Muscle layer of duodenum (tissue), 2 donors: Measurements from ENCODE around the gene FARP1.
A peak's percentile ranks its signal among the peaks of the same experiment; 100 is the strongest.

Experiments used
- H3K27ac ChIP-seq: one replicate; pipeline ENCODE4 v1.7.0; 2013; ENCODE audit warnings: mild to moderate bottlenecking, low read length
- H3K27me3 ChIP-seq: one replicate; pipeline ENCODE4 v1.7.0; 2013; ENCODE audit warnings: low read depth, mild to moderate bottlenecking, control low read depth, low read length
- H3K36me3 ChIP-seq, 2 donors: one replicate each; pipeline ENCODE4 v1.7.0; 2013; ENCODE audit warnings: low read length in 2 of 2, control low read depth in 1 of 2, mild to moderate bottlenecking in 1 of 2; ENCODE audit not compliant: insufficient read depth in 2 of 2, control insufficient read depth in 1 of 2
- H3K4me1 ChIP-seq, 2 donors: one replicate each; pipeline ENCODE4 v1.7.0; 2013; ENCODE audit warnings: low read length in 2 of 2, mild to moderate bottlenecking in 2 of 2, control low read depth in 1 of 2, moderate library complexity in 1 of 2; ENCODE audit not compliant: insufficient read depth in 2 of 2, control insufficient read depth in 1 of 2
- H3K4me3 ChIP-seq, 2 donors: one replicate each; pipeline ENCODE4 v1.7.0; 2013; ENCODE audit warnings: low read length in 2 of 2, low read depth in 1 of 2, mild to moderate bottlenecking in 1 of 2
- H3K9me3 ChIP-seq, 2 donors: one replicate each; pipeline ENCODE4 v1.7.0; 2013; ENCODE audit warnings: low read length in 2 of 2, control low read depth in 1 of 2, mild to moderate bottlenecking in 1 of 2; ENCODE audit not compliant: control insufficient read depth in 1 of 2
- donor health status: healthy.

FARP1 gene

DNA sequence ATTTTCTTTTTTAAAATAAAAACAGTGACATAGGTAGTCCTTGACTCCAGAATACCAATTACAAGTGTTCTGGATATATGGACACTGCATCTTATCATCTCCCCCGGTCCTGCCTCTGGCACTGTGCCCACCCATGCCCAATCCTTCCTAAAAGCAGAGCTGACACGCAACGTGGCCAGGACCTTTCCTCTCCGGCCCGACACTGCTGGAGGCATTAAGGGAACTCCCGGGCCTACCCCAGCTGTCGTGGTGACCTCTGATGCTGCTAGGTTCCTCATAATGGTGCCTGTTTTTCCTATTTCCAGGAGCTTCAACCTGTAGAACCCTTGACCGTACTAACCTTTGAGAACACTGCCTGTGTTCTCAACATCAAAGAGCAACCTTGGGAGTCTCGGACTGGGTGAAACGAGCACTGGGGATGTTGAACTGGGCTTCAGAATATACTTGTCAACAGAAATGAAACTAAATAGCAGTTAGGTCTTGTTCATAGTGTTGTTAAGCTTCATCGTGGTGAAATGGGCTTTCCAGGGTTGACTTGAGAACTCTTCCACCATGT lies 48.1 kb downstream of the FARP1 start:
- Histone ChIP-seq H3K4me3 (no peak overlapping the region), H3K4me1 (peaks cover 0 to 9% of the 10 kb centered on the region in 2 donors), H3K36me3 (no peaks in the 10 kb centered on the region), H3K27ac (no peak overlapping the region), H3K9me3 (no peaks in the 10 kb centered on the region), H3K27me3 (no peaks in the 10 kb centered on the region)

DNA sequence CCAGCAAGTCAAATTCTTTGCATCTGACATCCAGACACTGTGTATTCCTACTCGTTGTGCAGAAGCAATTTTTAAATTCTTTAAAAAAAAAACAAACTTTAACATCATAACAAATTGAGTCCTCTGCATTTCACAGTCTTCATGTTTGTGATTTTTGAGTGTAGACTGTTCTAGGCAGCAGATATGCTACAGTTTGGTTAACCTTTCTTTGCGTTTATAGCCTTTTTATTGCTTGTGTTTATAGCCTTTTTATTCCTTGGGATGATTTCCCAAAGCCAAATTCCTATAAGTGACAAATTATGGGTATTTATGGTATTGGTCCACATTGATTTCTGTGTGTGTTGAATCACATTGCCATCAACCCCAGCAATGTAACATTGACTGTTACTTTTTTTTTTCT lies 49.1 kb downstream of the FARP1 start:
- Histone ChIP-seq H3K27me3 (no peaks in the 10 kb centered on the region), H3K9me3 (no peaks in the 10 kb centered on the region), H3K4me3 (no peak overlapping the region), H3K27ac (no peak overlapping the region), H3K36me3 (no peaks in the 10 kb centered on the region), H3K4me1 (peaks cover 0 to 9% of the 10 kb centered on the region in 2 donors)

DNA sequence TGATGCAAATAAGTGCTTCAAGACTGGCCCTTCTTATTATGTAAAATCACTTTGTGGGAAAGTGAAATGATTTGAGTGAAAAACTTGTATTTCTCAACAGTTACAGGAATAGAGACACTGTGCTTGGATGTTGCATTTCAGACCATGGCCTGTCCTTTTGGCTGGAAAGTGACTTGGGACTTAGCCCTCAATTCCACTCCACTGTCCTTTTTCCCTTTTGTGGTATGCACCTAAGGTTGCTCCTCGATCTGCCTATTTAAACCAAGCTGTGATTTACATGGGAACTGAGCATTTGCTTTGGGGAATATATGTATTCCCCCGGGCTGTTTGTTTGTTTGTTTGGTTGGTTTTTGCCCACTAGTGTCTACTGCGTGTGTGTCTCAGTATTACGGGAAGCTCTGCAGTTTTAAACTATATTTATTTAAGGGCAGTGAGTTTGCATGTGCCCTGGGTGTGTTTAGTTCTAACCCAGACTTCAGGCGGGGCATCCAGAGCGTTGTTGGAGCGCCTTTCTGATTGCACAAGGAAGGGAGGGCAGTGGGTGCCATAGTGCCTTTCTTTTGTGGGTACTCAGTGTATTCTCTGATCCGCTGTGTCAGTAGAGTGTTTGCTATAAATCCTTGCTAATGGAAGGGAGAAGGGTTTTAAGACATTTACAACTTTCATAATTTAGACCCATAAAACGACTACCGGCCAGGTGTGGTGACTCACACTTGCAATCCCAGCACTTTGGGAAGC lies 52.3 kb downstream of the FARP1 start:
- Histone ChIP-seq H3K4me3 (no peak overlapping the region), H3K27ac (no peak overlapping the region), H3K4me1 (peaks cover 0 to 4% of the 10 kb centered on the region in 2 donors)

DNA sequence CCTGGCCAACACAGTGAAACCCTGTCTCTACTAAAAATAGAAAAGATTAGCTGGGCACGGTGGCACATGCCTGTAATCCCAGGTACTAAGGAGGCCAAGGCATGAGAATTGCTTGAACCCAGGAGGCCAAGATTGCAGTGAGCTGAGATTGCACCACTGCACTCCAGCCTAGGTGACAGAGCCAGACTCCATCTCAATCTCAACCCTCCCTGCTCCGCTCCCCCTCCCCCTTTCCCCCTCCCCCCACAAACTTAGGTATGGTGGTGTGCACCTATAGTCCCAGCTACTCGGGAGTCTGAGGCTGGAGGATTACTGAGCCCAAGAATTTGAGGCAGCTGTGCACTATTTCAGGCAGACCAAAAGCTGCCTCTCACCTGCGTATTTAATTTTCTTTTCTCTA lies 55.8 kb downstream of the FARP1 start:
- Histone ChIP-seq H3K36me3 (no peaks in the 10 kb centered on the region), H3K27ac (no peak overlapping the region), H3K4me3 (no peak overlapping the region), H3K4me1 (no peaks in the 10 kb centered on the region), H3K9me3 (no peaks in the 10 kb centered on the region), H3K27me3 (no peaks in the 10 kb centered on the region)

More for the DNA sequence above, 52.3 kb downstream of the FARP1 start:
- Histone ChIP-seq H3K36me3 (no peaks in the 10 kb centered on the region), H3K9me3 (no peaks in the 10 kb centered on the region), H3K27me3 (no peaks in the 10 kb centered on the region)

DNA sequence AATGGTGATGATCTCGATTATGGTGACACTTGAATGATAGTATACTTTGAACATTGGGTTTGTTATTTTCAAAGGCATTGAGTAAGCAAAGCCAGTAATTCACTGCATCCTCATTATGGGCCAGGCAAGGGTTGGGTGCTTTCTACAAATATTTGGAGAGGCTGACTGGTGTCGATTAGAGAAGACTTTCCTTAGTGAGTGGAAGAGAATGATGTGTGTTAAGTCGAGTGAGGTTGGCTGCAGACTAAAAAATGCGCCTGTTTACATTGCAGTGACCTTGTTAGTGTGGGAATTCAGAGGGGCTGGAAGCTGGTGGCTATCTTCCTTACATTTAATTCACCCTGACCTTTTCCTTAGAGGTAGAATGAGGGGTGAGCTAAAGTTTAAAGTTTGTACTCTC lies 56.6 kb downstream of the FARP1 start:
- no peak overlapping the region for H3K4me3 ChIP-seq
- no peaks in the 10 kb centered on the region for H3K9me3 ChIP-seq
- H3K4me1 ChIP-seq, result no peaks in the 10 kb centered on the region
- H3K27me3 ChIP-seq, result no peaks in the 10 kb centered on the region
- H3K27ac ChIP-seq, result no peak overlapping the region
- no peaks in the 10 kb centered on the region for H3K36me3 ChIP-seq

DNA sequence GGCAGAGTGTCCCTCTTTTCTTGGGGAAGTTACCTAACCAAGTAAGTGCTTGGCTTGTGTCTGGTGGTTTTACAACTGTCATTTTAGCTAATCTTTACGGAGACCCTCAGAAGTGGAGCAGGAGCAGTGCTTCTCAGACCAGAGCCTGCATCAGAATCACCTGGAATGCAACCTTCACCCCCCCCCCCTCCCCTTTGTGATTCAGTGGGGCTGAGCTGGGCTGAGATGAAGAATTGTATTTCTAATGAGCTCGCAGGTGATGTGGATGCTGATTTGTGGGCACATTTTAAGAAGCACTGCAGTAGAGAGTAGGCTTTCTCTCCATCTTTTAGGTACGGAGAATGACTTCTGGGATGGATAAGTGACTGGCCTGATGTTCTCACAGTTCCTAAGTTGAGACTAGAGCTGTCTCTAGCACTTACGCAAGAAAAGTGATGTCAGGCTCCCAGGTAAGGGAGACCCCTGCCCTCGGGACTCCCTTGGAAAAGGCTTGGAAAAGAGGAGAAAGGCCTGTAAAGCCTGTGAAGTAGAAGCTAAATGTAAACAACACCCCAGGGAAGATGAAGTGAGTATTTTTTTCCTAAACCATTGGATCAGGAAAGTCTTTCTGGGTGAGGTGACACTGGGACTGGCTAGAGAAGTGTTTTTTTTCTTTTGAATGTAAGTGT lies 57.5 kb downstream of the FARP1 start:
- no peak overlapping the region for H3K4me3 ChIP-seq
- H3K9me3 ChIP-seq, result no peaks in the 10 kb centered on the region
- H3K27ac ChIP-seq, result no peak overlapping the region
- H3K27me3 ChIP-seq, result no peaks in the 10 kb centered on the region
- no peaks in the 10 kb centered on the region for H3K4me1 ChIP-seq
- H3K36me3 ChIP-seq, result no peaks in the 10 kb centered on the region

DNA sequence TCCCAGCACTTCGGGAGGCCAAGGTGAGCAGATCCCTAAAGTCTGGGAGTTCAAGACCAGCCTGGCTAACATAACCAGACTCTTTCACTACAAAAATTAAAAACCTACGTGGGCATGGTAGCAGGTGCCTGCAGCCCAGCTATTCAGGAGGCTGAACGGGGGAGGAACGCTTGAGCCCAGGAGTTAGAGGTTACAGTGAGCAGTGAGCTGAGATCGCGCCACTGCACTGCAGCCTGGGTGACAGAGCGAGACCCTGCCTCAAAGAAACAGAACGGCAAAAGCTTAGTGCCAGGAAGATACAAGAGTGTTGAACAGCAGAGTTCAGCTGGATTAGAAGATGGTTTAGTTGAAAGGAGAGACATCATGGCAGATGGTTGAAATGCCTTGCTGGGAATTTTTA lies 58.3 kb downstream of the FARP1 start:
- no peaks in the 10 kb centered on the region for H3K36me3 ChIP-seq
- no peak overlapping the region for H3K27ac ChIP-seq
- no peaks in the 10 kb centered on the region for H3K27me3 ChIP-seq
- H3K4me3 ChIP-seq, result no peak overlapping the region
- H3K4me1 ChIP-seq, result no peaks in the 10 kb centered on the region
- peaks cover 1 to 7% of the 10 kb centered on the region in 2 donors for H3K9me3 ChIP-seq

DNA sequence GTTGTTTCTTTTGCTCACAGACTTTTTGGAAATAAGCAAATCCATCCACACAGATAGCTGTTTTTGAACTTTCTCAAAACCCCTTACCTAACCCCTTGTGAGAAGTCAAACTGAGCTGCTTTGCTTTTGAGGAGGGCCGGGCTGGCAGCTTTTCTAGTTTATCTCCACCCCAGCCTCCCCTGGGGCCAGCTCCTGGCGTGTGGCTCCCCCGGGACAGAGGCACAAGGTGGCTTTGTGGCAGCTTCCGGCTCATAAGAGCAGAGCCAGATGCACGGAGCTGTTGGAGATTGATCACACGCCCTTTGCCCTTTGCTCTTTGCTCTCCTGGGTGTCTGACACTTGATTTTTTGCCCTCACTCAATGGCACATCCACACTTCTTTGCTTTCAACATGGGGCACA lies 59.1 kb downstream of the FARP1 start:
- no peaks in the 10 kb centered on the region for H3K36me3 ChIP-seq
- H3K9me3 ChIP-seq, result peaks cover 5 to 9% of the 10 kb centered on the region in 2 donors
- no peaks in the 10 kb centered on the region for H3K4me1 ChIP-seq
- H3K27ac ChIP-seq, result no peak overlapping the region
- H3K27me3 ChIP-seq, result no peaks in the 10 kb centered on the region
- no peak overlapping the region for H3K4me3 ChIP-seq

DNA sequence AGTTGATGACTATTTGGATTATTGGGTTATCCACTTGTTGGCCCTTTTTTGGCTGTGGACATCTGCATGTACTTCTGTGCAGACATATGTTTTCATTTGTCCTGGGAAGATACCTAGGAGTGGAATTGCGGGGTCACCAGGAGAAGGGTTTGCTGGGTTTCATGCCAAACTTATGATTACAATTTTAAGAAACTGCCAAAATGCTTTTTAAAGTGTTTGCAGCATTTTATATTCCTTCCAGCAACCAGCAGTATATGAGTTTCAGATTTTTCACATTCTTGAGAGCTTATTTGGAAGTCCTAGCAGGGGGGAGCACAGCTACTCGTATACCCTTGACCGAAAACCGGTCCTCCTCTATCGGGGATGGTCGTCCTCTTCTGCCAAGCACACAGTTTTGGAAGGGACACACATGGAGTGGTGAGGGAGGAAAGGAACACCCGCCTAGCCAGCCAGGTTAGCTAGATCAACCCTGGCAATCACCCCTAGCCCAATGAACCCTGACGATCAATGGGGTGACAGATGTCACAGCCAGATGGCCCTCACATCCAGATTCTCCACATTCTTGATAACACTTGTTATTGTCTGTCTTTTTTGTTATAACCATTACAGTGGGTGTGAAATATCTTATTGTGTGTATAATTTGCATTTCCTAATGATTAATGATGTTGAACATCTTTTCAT lies 60.9 kb downstream of the FARP1 start:
- no peak overlapping the region for H3K4me3 ChIP-seq
- no peaks in the 10 kb centered on the region for H3K4me1 ChIP-seq
- peaks cover 5 to 9% of the 10 kb centered on the region in 2 donors for H3K9me3 ChIP-seq
- H3K27ac ChIP-seq, result no peak overlapping the region
- no peaks in the 10 kb centered on the region for H3K27me3 ChIP-seq
- H3K36me3 ChIP-seq, result no peaks in the 10 kb centered on the region

DNA sequence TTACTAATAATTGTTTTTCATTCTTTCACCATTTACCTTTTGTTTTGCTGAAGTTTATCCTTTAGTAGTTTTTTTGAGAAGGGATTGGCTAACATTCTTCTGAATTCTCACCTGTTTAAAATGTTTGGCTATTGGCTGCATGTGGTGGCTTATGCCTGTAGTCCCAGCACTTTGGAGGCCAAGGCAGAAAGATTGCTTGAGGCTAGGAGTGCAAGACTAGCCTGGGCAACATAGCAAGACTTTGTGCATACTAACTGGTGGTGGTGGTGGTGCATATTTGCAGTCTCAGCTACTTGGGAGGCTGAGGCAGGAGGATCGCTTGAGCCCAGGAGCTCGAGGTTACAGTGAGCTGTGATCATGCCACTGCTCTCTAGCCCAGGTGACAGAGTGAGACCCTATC lies 61.7 kb downstream of the FARP1 start:
- no peak overlapping the region for H3K27ac ChIP-seq
- H3K4me3 ChIP-seq, result no peak overlapping the region
- no peaks in the 10 kb centered on the region for H3K27me3 ChIP-seq
- H3K36me3 ChIP-seq, result no peaks in the 10 kb centered on the region
- H3K9me3 ChIP-seq, result peaks cover 5 to 9% of the 10 kb centered on the region in 2 donors
- H3K4me1 ChIP-seq, result no peaks in the 10 kb centered on the region

DNA sequence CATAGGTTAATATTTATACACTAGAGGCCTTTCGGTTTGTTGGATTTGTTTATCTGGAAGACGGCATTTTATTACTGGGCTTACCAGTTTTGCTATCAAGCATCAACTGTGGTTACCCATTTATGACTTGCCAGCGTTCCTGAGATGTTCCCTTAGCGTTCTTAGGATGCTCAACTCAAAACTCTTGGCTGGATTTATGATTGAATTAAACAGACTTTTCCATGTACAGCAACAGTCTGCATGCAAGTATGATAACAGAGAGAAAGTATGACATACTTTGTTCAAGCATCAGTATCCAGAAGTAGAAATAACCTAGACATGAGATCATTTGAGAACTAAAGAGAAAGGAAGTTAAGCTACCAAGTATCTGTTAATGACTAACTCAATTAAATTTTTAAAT lies 64.1 kb downstream of the FARP1 start:
- no peaks in the 10 kb centered on the region for H3K4me1 ChIP-seq
- H3K27ac ChIP-seq, result peak overlapping the region; percentile 58
- H3K9me3 ChIP-seq, result peaks cover 5 to 9% of the 10 kb centered on the region in 2 donors
- no peaks in the 10 kb centered on the region for H3K36me3 ChIP-seq
- H3K27me3 ChIP-seq, result no peaks in the 10 kb centered on the region
- no peak overlapping the region for H3K4me3 ChIP-seq
